Activated CD8-positive, alpha-beta memory T cell treated with anti-CD3 and anti-CD28 coated beads for 4 hours (primary cell): Measurements from ENCODE around the gene SATB1.
"Not testable (repeated sequence)": the region's sequence is repeated elsewhere in the genome, so short reads cannot be mapped to it uniquely, and the experiment has no call there.

Source experiments
- DNase-seq, 2 donors: peaks; one replicate each; pipeline ENCODE4 v3.0.0-alpha.2; 2020; ENCODE audit warnings: low read depth in 2 of 2

SATB1 gene

DNA sequence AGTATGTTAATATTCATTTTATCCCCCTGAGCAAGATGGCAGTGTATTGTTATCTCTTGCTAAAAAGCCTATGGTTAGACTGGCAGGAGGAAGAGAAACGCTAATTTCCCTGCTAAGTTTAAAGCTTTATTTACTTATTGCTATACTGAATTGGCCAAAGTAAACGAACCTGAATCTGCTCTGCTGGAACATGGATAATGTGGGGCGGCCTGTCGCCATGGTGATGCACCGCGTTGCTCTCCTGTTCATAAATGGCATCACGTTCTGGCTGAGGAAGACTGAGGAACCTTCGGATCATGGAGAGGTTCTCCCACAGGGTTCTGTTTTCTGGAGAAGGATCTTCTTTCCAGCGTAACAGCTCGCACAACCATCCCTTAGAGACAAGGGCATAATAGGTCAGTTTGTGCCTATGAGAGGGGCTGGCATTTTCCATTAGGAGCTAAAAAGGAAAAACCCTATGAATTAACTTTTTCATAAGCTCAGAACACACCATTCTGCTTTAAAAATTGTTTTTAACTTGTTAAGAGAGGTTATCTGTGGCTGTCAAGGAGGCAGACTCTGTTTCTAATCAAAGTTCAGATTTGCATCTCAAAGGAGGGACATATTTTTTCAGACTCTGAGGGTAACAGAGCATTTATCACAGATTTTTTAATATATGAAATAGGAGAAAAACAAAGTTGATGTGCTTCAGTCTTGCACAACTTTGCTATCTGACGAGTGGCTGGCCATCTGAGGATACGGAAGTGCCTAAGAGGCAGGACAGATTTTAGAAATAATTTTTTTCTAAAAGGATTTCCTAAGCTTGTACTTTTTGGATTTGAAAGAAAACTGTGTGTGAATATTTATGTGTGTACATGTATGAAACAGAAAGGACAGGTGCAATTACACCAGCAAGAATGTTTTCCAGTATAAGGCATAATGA, 73.1 kb downstream of the SATB1 start:
- no peak for DNase-seq

DNA sequence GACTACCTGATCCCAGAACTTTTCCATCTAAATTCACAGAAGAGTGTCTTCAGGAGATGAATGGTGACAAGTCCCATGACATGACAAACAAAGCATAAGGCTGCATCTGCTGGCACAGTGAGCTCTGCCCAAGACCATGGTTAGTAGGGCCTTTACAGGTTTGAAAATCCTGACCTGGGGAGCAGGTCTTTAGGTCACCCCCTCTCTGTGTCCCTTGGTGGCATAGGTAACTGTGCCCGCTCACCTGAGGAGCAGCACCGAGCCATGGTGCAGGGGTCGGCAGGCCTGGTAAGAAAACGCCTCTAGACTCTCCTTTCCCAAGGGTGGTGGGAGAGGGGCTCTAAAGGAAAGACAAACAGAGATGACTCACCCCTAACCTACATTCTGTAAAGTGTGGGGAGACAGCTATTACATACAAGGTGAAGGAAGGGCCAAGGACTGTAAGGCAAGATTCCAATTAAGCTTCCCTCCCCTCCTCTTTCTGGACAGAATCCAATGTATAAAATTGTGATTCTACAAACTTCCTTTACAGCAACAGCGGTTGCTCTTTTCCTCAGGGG, 74.0 kb downstream of the SATB1 start:
- no peak for DNase-seq

- DNase-seq = no peak
Measured at GRCh38 chr3:18349197-18349798, 75.8 kb downstream of the SATB1 start.

DNA sequence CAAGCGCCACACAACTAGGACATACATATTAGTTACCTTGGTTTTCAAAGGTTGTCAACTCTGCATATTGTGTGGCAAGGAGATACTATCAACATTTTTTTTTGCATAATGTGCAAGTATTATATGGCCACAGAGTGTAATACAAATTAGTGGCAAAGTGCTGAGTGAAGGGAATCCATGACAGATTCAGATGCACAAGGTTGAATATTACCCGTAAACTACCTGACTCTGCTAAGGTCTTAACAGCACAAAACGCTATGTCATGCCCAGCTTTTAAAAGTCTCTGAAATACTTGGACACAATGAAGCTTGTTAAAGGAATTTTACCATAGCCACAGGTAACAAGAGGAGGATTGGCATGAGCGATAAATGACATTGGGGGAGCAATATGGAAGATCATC, 79.0 kb downstream of the SATB1 start:
- DNase-seq = no peak

GRCh38 chr3:18345015-18345367, 80.1 kb downstream of the SATB1 start:
- no peak for DNase-seq

GRCh38 chr3:18344306-18345014, 80.7 kb downstream of the SATB1 start:
- DNase-seq = no peak

GRCh38 chr3:18343809-18344208, 81.3 kb downstream of the SATB1 start:
- no peak for DNase-seq

GRCh38 chr3:18338827-18339514, 86.2 kb downstream of the SATB1 start:
- DNase-seq = no peak

GRCh38 chr3:18337231-18337630, 87.9 kb downstream of the SATB1 start:
- no peak for DNase-seq

- DNase-seq = no peak
Measured at GRCh38 chr3:18334837-18335601, 90.1 kb downstream of the SATB1 start.

- not testable (repeated sequence) for DNase-seq
Measured at GRCh38 chr3:18330772-18331441, 94.2 kb downstream of the SATB1 start.

- DNase-seq = no peak
Measured at GRCh38 chr3:18308096-18308650, 117.0 kb downstream of the SATB1 start.

- DNase-seq = no peak
Measured at GRCh38 chr3:18307529-18307928, 117.6 kb downstream of the SATB1 start.

- no peak for DNase-seq
Measured at GRCh38 chr3:18302517-18302916, 122.6 kb downstream of the SATB1 start.

DNA sequence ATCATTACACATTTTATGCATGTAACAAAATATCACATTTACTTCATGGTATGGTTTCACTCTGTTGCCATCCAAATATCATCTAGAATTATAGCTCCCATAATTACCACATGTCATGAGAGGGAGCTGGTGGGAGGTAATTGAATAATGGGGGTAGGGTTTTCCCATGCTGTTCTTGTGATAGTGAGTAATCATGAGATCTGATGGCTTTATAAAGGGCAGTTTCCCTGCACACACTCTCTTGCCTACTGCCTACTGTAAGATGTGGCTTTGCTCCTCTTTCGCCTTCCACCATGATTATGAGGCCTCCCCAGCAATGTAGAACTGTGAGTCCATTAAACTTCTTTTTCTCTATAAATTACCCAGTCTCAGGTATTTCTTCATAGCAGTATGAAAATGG, 123.4 kb downstream of the SATB1 start:
- no peak for DNase-seq

- DNase-seq = no peak
Measured at GRCh38 chr3:18300916-18301315, 124.2 kb downstream of the SATB1 start.

DNA sequence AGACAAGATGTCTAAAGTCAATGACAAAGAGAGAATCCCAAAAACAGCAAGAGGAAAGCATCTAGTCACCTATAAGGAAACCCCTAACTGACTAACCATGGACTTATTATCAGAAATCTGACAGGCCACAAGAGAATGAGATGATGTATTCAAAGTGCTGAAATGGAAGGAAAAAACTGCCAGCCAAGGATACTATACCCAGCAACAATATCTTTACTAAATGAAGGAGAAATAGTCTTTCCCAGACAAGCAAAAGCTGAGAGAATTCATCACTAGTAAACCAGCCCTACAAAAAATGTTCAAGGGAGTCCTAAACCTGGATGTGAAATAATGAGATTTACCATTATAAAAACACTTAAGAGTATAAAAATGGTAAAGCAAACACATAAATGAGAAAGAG, 128.0 kb downstream of the SATB1 start:
- DNase-seq = no peak
